Endothelial cell of umbilical vein (primary cell): ENCODE data around the gene KRTAP2-3. TPM values are rescaled to one million over a fixed set of nuclear protein-coding genes. Genes with fewer than 3 reads are reported as not detected.

Source experiments
- BruUV-seq: library from RNA; stranded (reverse); fragments of 400-500 nt; replicated peaks from 2 replicates; lab custom pipeline; 2021; lab: Mats Ljungman, UMichigan
- CTCF ChIA-PET: fragments of 300-600, 350-600 bp; sonication (Branson Sonifier 250); formaldehyde crosslinking; loops from one replicate; lab custom pipeline; 2021; ENCODE audit warnings: antibody characterized with exemption, inconsistent platforms; lab: Charles Lee
- POLR2A ChIA-PET: fragments of 300-600, 350-600 bp; sonication (Branson Sonifier 250); formaldehyde crosslinking; loops from one replicate; lab custom pipeline; 2021; ENCODE audit warnings: antibody characterized with exemption, inconsistent platforms; lab: Charles Lee
- DNase-seq: peaks from one replicate; pipeline ENCODE4 v3.0.0-alpha.2; 2011; ENCODE audit warnings: low read depth, low spot score
- FAIRE-seq: peaks from 2 replicates; lab custom pipeline; 2011; peaks lifted over from hg19 to GRCh38; lab: Jason Lieb, UNC
- H2AFZ ChIP-seq: 2 replicates; pipeline ENCODE4 v1.6.0; 2012; ENCODE audit warnings: low read depth, low read length, control low read depth, inconsistent platforms
- H3K27ac ChIP-seq: 2 replicates; pipeline ENCODE4 v1.5.1; 2011; ENCODE audit warnings: low read depth, mild to moderate bottlenecking, control low read depth, low read length, moderate library complexity; ENCODE audit not compliant: insufficient read depth
- H3K27me3 ChIP-seq, 2 experiments: 2 replicates each; pipeline versions ENCODE4 v1.6.0 to v1.6.1; 2011; ENCODE audit warnings: low read length in 2 of 2, mixed read lengths in 1 of 2; ENCODE audit not compliant: control insufficient read depth in 2 of 2, insufficient read depth in 2 of 2
- H3K36me3 ChIP-seq, 2 experiments: 2 replicates in 1 of 2; 3 replicates in 1 of 2; pipeline ENCODE4 v1.5.1; 2011; ENCODE audit warnings: low read length in 2 of 2, mild to moderate bottlenecking in 1 of 2, moderate library complexity in 1 of 2; ENCODE audit not compliant: control insufficient read depth in 2 of 2, insufficient read depth in 2 of 2; ENCODE audit errors: extremely low read depth in 1 of 2
- H3K4me1 ChIP-seq: 3 replicates; pipeline ENCODE4 v1.5.1; 2011; ENCODE audit warnings: mild to moderate bottlenecking, low read length; ENCODE audit not compliant: control insufficient read depth, insufficient read depth; ENCODE audit errors: extremely low read depth
- H3K4me2 ChIP-seq: 2 replicates; pipeline ENCODE4 v1.6.1; 2011; ENCODE audit warnings: low read length, control low read depth, mixed read lengths; ENCODE audit not compliant: insufficient read depth
- H3K4me3 ChIP-seq, 3 experiments: fragments of 200-600 bp in 1 of 3; sonication (generic), shearing (Covaris generic) in 1 of 3; replicated peaks in 1 of 3; 2 replicates each; pipeline ENCODE4 v1.5.1; 2011 to 2016; ENCODE audit warnings: control low read depth in 3 of 3, low read length in 3 of 3, mild to moderate bottlenecking in 2 of 3, inconsistent platforms in 1 of 3, low read depth in 1 of 3, moderate library complexity in 1 of 3; ENCODE audit not compliant: insufficient read depth in 1 of 3
- H3K79me2 ChIP-seq: 2 replicates; pipeline ENCODE4 v1.6.0; 2012; ENCODE audit warnings: low read length, inconsistent platforms; ENCODE audit not compliant: control insufficient read depth, insufficient read depth
- H3K9ac ChIP-seq: replicated peaks from 2 replicates; pipeline ENCODE3; 2011; ENCODE audit warnings: low read length, control low read depth; ENCODE audit not compliant: insufficient read depth; ENCODE audit errors: extremely low read depth
- H3K9me1 ChIP-seq: replicated peaks from 3 replicates; pipeline ENCODE4 v1.6.0; 2011; ENCODE audit warnings: mild to moderate bottlenecking, low read length; ENCODE audit not compliant: control insufficient read depth, insufficient read depth; ENCODE audit errors: extremely low read depth
- H3K9me3 ChIP-seq: replicated peaks from 2 replicates; pipeline ENCODE4 v1.5.1; 2012; ENCODE audit warnings: low read length, inconsistent platforms; ENCODE audit not compliant: control insufficient read depth, insufficient read depth
- H4K20me1 ChIP-seq: replicated peaks from 2 replicates; pipeline ENCODE3; 2011; ENCODE audit warnings: mild to moderate bottlenecking, low read length; ENCODE audit not compliant: control insufficient read depth, insufficient read depth; ENCODE audit errors: extremely low read depth
- EZH2 ChIP-seq: IDR thresholded peaks from 2 replicates; pipeline ENCODE4 v1.6.1; 2012; ENCODE audit warnings: borderline replicate concordance, low read depth, mild to moderate bottlenecking, moderate library complexity, low read length, inconsistent platforms; ENCODE audit not compliant: severe bottlenecking
- FOS ChIP-seq: IDR thresholded peaks from 2 replicates; pipeline ENCODE4 v1.6.1; 2011; ENCODE audit warnings: mild to moderate bottlenecking, low read length, moderate library complexity, borderline replicate concordance; ENCODE audit not compliant: insufficient read depth
- GATA2 ChIP-seq: IDR thresholded peaks from 2 replicates; pipeline ENCODE4 v1.7.0; 2011; ENCODE audit warnings: low read depth, mild to moderate bottlenecking, moderate library complexity, mixed read lengths, low read length; ENCODE audit not compliant: insufficient read length, insufficient read depth
- JUN ChIP-seq: IDR thresholded peaks from 2 replicates; pipeline ENCODE4 v1.6.1; 2011; ENCODE audit warnings: borderline replicate concordance, low read depth; ENCODE audit not compliant: insufficient read length, insufficient read depth
- MYC ChIP-seq: IDR thresholded peaks from one replicate; pipeline ENCODE4 v1.6.1; 2011; ENCODE audit warnings: mild to moderate bottlenecking, low read depth, low read length
- POLR2A ChIP-seq: IDR thresholded peaks from 2 replicates; pipeline ENCODE4 v1.6.1; 2012; ENCODE audit warnings: low read depth, mild to moderate bottlenecking, control low read depth, low read length
- POLR2AphosphoS5 ChIP-seq: IDR thresholded peaks from 2 replicates; pipeline ENCODE4 v1.6.1; 2012; ENCODE audit warnings: low read depth, mild to moderate bottlenecking, control low read depth, low read length, moderate library complexity; ENCODE audit not compliant: insufficient read depth
- dilution Hi-C: fragments of 300-500 bp; cut with MboI; formaldehyde crosslinking; loops from one replicate; pipeline ENCODE4 v1.15.0; 2019; ENCODE audit warnings: low sequenced_read_pairs; ENCODE audit not compliant: extremely low pct_ligation_motif_present
- intact Hi-C: fragments of 100-400 bp; cut with micrococcal nuclease; formaldehyde crosslinking; loops from one replicate; pipeline ENCODE4 v1.10.0; 2022
- polyA plus RNA-seq, 4 experiments: library from polyadenylated mRNA; depleted of rRNA in 3 of 4; stranded (reverse) in 3 of 4; unstranded in 1 of 4; fragments of >200 nt; gene quantifications; 2 replicates each; pipeline versions ENCODE4 v1.2.1 to v1.2.3, GENCODE V29; 2011 to 2012; ENCODE audit warnings: missing spikeins in 1 of 4
- total RNA-seq: library from RNA; stranded (reverse); gene quantifications from 2 replicates; pipeline ENCODE4 v1.2.3, GENCODE V29; 2021
- TF ChIP-seq, protein P1 (sequence below), 2 donors: IDR thresholded peaks; 1 replicate in 1 of 2; 2 replicates in 1 of 2; pipeline ENCODE4 v1.5.1; 2011; ENCODE audit warnings: low read length in 2 of 2, mild to moderate bottlenecking in 2 of 2, moderate library complexity in 2 of 2, control low read depth in 1 of 2, inconsistent platforms in 1 of 2, low read depth in 1 of 2; ENCODE audit not compliant: insufficient read depth in 1 of 2; ENCODE audit errors: extremely low read depth in 1 of 2
- TF ChIP-seq, protein P2 (sequence below): IDR thresholded peaks from 2 replicates; pipeline ENCODE4 v1.6.1; 2011; ENCODE audit not compliant: insufficient read depth, insufficient read length

KRTAP2-3 gene
- total and polyA plus RNA-seq, 2 donors (not counting 3 experiments of a cell fraction or from before 2014, with no cell fraction given): not detected

DNA sequence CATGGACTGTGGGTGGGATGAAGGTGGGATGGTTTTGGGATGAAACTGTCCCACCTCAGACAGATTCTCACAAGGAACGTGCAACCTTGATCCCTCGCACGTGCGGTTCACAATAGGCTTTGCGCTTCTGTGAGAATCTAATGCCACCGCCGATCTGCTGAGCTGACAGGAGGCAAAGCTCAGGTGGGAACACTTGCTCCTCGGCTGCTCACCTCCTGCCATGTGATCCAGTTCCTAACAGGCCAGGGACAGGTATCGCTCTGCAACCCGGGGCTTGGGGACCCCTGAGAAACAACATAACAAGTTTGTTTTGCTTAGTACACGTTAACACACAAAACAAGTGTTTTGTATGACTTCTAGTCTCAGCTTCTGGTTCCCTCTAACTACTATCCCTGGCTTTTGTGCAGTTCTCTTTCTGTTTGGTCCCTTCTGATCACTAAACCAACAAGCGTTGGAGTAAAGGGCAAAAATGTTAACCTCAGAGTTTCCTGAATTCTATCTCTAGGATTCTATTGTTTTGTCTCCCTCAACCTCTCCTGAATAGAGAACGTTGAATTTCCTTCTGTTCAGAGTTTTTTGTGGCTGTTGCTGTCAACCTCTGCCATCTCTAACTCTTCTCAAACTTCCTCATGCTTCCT, 43.2 kb downstream of the KRTAP2-3 start:
- Histone ChIP-seq H3K9me3 (no peaks in the 10 kb centered on the region), H3K4me1 (no peaks in the 10 kb centered on the region), H3K4me3 (no peak overlapping the region), H3K27me3 (peaks cover 0 to 1% of the 10 kb centered on the region in 2 experiments), H2AFZ (no peak overlapping the region), H3K9me1 (no peaks in the 10 kb centered on the region), H3K9ac (no peak overlapping the region), H3K36me3 (no peaks in the 10 kb centered on the region), H4K20me1 (no peaks in the 10 kb centered on the region), H3K27ac (no peak overlapping the region), H3K79me2 (no peaks in the 10 kb centered on the region), H3K4me2 (no peak overlapping the region)
- no TSS peak for BruUV-seq
- DNase-seq: no peak
- intact Hi-C loops: no loop called here
- dilution Hi-C loops: no loop called here
- ChIA-PET POLR2A (no interaction called here), CTCF (no interaction called here)
- FAIRE-seq: no peak
- TF ChIP-seq FOS (no peak), POLR2A (no peak), GATA2 (no peak), MYC (no peak), POLR2AphosphoS5 (no peak), EZH2 (no peak), JUN (no peak)
- TF ChIP-seq, protein P1, sequence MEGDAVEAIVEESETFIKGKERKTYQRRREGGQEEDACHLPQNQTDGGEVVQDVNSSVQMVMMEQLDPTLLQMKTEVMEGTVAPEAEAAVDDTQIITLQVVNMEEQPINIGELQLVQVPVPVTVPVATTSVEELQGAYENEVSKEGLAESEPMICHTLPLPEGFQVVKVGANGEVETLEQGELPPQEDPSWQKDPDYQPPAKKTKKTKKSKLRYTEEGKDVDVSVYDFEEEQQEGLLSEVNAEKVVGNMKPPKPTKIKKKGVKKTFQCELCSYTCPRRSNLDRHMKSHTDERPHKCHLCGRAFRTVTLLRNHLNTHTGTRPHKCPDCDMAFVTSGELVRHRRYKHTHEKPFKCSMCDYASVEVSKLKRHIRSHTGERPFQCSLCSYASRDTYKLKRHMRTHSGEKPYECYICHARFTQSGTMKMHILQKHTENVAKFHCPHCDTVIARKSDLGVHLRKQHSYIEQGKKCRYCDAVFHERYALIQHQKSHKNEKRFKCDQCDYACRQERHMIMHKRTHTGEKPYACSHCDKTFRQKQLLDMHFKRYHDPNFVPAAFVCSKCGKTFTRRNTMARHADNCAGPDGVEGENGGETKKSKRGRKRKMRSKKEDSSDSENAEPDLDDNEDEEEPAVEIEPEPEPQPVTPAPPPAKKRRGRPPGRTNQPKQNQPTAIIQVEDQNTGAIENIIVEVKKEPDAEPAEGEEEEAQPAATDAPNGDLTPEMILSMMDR (IDR thresholded peaks at IDR 0.05; ENCODE audit: extremely low read depth in 1 of 2, insufficient read depth in 1 of 2, low read depth in 1 of 2, low read length in 2 of 2): no peak
- TF ChIP-seq, protein P2, sequence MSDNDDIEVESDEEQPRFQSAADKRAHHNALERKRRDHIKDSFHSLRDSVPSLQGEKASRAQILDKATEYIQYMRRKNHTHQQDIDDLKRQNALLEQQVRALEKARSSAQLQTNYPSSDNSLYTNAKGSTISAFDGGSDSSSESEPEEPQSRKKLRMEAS: no peak
